ENCODE measurements around the gene LSAMP. TPM values are rescaled to one million over a fixed set of nuclear protein-coding genes. Genes with fewer than 3 reads are reported as not detected.

Gene LSAMP
- total RNA-seq, 1 experiment from 2014 or later, result 0.90 TPM

DNA sequence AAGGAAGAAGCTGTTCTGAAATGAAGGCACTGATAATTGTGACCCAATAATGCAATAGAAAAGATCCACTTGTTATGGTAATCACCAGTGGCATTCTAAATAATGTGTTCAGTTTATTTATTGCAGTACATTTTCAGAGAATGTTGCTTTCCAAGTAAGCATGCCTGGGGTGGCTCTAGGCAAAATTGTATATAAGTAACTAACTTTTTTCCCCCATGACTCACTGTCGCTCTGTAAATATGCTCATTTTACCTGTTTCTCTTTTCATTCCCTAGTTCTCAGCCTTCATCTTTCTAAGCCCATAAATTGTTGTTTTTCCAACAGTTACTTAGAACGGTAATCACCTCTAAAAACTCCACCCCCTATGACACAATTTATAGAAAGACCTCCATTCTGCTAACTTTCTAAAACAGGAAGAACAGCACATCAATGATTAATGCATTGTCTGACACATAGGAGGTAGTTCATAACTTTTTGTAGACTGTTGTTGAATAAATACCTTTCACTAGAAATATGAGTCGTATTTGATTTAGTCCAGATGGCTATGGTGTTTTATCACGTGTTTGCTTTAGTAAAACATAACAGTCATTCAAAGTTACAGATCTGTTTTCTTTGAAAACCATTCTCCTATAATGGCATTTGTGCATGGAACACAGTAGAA, 143.1 kb downstream of the LSAMP start:
- Mint-ChIP-seq H3K4me1 (peaks cover 23 to 27% of the 10 kb centered on the region in 2 experiments), H3K4me3 (no peak overlapping the region), H3K27ac (no peak overlapping the region), H3K27me3 (ENCODE audit: low read depth) (no peaks in the 10 kb centered on the region), H3K36me3 (ENCODE audit: insufficient read depth in 1 of 3, low read depth in 3 of 3) (no peaks in the 10 kb centered on the region), H3K9me3 (no peaks in the 10 kb centered on the region)
- Histone ChIP-seq H3K79me2 (ENCODE audit: insufficient read depth, low read length) (no peaks in the 10 kb centered on the region), H2BK20ac (ENCODE audit: low read depth, low read length, poor library complexity, severe bottlenecking) (no peak overlapping the region), H3K23me2 (ENCODE audit: insufficient read length, low read depth, low read length, poor library complexity, severe bottlenecking) (no peaks in the 10 kb centered on the region), H4K5ac (ENCODE audit: insufficient read length, low read depth, low read length) (no peak overlapping the region), H4K20me1 (ENCODE audit: control insufficient read depth, insufficient read depth, insufficient read length) (no peaks in the 10 kb centered on the region), H3K4me2 (ENCODE audit: insufficient read depth, insufficient read length, low read length) (no peak overlapping the region), H3T11ph (ENCODE audit: low read length) (no peak overlapping the region), H3K4ac (ENCODE audit: low read depth, low read length) (no peak overlapping the region), H4K8ac (replicated peaks; ENCODE audit: insufficient read length, low read depth, low read length) (no peak overlapping the region), H3K9ac (ENCODE audit: extremely low read depth, insufficient read length, low read length) (no peak overlapping the region), H2BK12ac (ENCODE audit: insufficient read length, low read depth, low read length) (no peak overlapping the region), H3K27me3 (ENCODE audit: insufficient read depth, low read length) (no peaks in the 10 kb centered on the region), H2BK15ac (ENCODE audit: low read depth, low read length) (no peak overlapping the region), H3K4me1 (ENCODE audit: insufficient read depth, low read length) (no peaks in the 10 kb centered on the region), H3K14ac (ENCODE audit: insufficient read depth, low read length) (no peak overlapping the region), H3K79me1 (ENCODE audit: insufficient read depth, low read depth, low read length, poor library complexity, severe bottlenecking) (no peaks in the 10 kb centered on the region), H4K91ac (ENCODE audit: insufficient read length, low read depth, low read length) (no peak overlapping the region), H2BK5ac (ENCODE audit: insufficient read length, low read length) (no peak overlapping the region), H3K18ac (ENCODE audit: insufficient read length, low read depth, low read length) (no peak overlapping the region), H2AK5ac (ENCODE audit: insufficient read length, low read length) (no peak overlapping the region), H3K56ac (ENCODE audit: insufficient read length, low read depth, low read length) (no peak overlapping the region), H3K23ac (ENCODE audit: insufficient read length, low read depth, low read length) (no peak overlapping the region), H2AFZ (ENCODE audit: low read length) (no peak overlapping the region), H3K27ac (ENCODE audit: insufficient read length, low read depth, low read length) (no peak overlapping the region), H3K9me3 (ENCODE audit: control insufficient read depth, low read depth, low read length) (no peaks in the 10 kb centered on the region), H2BK120ac (ENCODE audit: low read depth, low read length, poor library complexity, severe bottlenecking) (no peak overlapping the region)
- no peak for DNase-seq
- no CpG with 5 or more reads among the region's 4 CpGs for WGBS (ENCODE audit: extremely low coverage, insufficient read length, low lambda C conversion rate)
- TF ChIP-seq CTCF (conservative IDR thresholded peaks at IDR 0.05), result no peak
